Stomach (tissue), 4 donors: ENCODE results near the gene PARVB.

Experiments used
- CTCF ChIP-seq, 7 experiments: fragments of 450-650 bp in 4 of 7; fragments of 200-600 bp in 3 of 7; sonication (generic) in 3 of 7; IDR thresholded peaks; one replicate each; pipeline ENCODE4 v1.5.1; 2016 to 2019; ENCODE audit warnings: antibody characterized with exemption in 7 of 7, control low read depth in 2 of 7, mild to moderate bottlenecking in 1 of 7
- POLR2A ChIP-seq, 4 donors: fragments of 450-650 bp; IDR thresholded peaks; one replicate each; pipeline ENCODE4 v1.6.1; 2016; ENCODE audit warnings: antibody characterized with exemption in 4 of 4, control low read depth in 2 of 4, mild to moderate bottlenecking in 1 of 4, moderate library complexity in 1 of 4
- POLR2AphosphoS5 ChIP-seq, 3 donors: sonication (generic); formaldehyde crosslinking; IDR thresholded peaks; one replicate each; pipeline ENCODE4 v1.6.1; 2016; ENCODE audit warnings: antibody characterized with exemption in 3 of 3

GRCh38 chr22:43978558-43978957, 45.5 kb upstream of the PARVB start:
- TF ChIP-seq POLR2A (IDR thresholded peaks at IDR 0.05) = no peak
- TF ChIP-seq CTCF (IDR thresholded peaks at IDR 0.05) = no peak
- TF ChIP-seq POLR2AphosphoS5 (IDR thresholded peaks at IDR 0.05) = no peak
